ENCODE measurements around the gene SNX10. TPM values are rescaled to one million over a fixed set of nuclear protein-coding genes. Genes with fewer than 3 reads are reported as not detected.

The SNX10 gene
- total RNA-seq, 3 donors from 2014 or later: 1.9 to 5.7 (median 4.7) TPM

DNA sequence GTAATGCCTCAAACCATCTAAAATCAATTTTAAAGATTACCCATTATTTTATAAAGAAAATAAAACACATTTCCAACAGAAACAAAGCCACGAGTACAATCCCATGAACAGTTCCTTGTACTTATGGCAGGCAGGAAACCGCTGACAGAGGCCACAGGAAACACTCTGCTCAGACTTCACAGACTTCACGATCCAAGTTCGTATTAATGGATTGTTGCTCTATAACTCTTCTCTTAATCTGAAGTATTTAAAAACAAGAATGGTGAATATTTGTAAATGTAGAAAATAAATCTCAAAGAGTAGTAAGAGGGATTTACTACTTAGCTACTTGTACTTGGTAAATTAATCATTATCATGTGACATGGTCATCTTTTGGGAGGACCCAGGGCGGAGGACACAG lies 78.3 kb downstream of the SNX10 start:
- H3K36me3 ChIP-seq (ENCODE audit: low read depth): no peaks in the 10 kb centered on the region
- H3K4me1 ChIP-seq (ENCODE audit: low read depth): no peaks in the 10 kb centered on the region
- DNase-seq: no peak
- H3K9me3 ChIP-seq: no peaks in the 10 kb centered on the region
- peak; percentile 41 for ATAC-seq
- TF ChIP-seq, protein P1, sequence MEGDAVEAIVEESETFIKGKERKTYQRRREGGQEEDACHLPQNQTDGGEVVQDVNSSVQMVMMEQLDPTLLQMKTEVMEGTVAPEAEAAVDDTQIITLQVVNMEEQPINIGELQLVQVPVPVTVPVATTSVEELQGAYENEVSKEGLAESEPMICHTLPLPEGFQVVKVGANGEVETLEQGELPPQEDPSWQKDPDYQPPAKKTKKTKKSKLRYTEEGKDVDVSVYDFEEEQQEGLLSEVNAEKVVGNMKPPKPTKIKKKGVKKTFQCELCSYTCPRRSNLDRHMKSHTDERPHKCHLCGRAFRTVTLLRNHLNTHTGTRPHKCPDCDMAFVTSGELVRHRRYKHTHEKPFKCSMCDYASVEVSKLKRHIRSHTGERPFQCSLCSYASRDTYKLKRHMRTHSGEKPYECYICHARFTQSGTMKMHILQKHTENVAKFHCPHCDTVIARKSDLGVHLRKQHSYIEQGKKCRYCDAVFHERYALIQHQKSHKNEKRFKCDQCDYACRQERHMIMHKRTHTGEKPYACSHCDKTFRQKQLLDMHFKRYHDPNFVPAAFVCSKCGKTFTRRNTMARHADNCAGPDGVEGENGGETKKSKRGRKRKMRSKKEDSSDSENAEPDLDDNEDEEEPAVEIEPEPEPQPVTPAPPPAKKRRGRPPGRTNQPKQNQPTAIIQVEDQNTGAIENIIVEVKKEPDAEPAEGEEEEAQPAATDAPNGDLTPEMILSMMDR (IDR thresholded peaks at IDR 0.05): no peak
- intact Hi-C loops (cut with DNase I, micrococcal nuclease): loop anchor here (5.0 to 10.0 kb wide), 3 partner anchors 135 to 785 kb away; partner anchors contain the start of genes HOXA3 (in 1 of the 2) and HOXA7 (in 1 of the 2)
- H3K4me3 ChIP-seq: no peak overlapping the region

- Histone ChIP-seq H3K4me3 (no peak overlapping the region), H3K9me3 (no peaks in the 10 kb centered on the region), H3K36me3 (ENCODE audit: low read depth) (no peaks in the 10 kb centered on the region), H3K4me1 (ENCODE audit: low read depth) (no peaks in the 10 kb centered on the region)
- DNase-seq (no peak), ATAC-seq (no peak)
- intact Hi-C loops (cut with DNase I, micrococcal nuclease): loop anchor here (5.0 to 10.0 kb wide), 3 partner anchors 133 to 783 kb away; partner anchors contain the start of genes HOXA3 (in 1 of the 2) and HOXA7 (in 1 of the 2)
- TF ChIP-seq, protein P1 (IDR thresholded peaks at IDR 0.05): no peak
Observed at GRCh38 chr7:26372249-26372648, 80.6 kb downstream of the SNX10 start.

DNA sequence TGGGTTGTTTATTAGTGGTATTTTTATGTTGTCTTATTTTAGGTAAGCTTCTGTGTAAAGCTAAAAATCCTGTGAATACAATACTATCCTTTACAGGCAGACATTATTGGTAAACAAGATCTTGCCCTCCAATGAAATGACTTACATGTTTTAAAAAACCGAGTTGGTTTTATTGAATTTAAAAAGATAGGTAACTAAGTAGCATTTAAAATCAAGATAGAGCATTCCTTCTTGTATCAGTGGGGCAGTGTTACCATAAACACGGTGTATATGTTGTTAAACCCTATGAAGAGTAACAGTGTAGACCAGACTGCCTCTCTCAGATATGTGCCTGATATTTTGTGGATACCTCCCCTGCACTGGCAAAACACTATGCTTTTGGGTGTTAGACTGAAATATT lies 81.0 kb downstream of the SNX10 start:
- intact Hi-C loops (cut with DNase I, micrococcal nuclease): loop anchor here (5.0 to 10.0 kb wide), 3 partner anchors 132 to 782 kb away; partner anchors contain the start of genes HOXA3 (in 1 of the 2) and HOXA7 (in 1 of the 2)
- DNase-seq (no peak), ATAC-seq (no peak)
- TF ChIP-seq, protein P1 (IDR thresholded peaks at IDR 0.05): no peak
- H3K4me3 ChIP-seq: no peak overlapping the region
- H3K36me3 ChIP-seq (ENCODE audit: low read depth): no peaks in the 10 kb centered on the region
- H3K4me1 ChIP-seq (ENCODE audit: low read depth): no peaks in the 10 kb centered on the region
- H3K9me3 ChIP-seq: no peaks in the 10 kb centered on the region

DNA sequence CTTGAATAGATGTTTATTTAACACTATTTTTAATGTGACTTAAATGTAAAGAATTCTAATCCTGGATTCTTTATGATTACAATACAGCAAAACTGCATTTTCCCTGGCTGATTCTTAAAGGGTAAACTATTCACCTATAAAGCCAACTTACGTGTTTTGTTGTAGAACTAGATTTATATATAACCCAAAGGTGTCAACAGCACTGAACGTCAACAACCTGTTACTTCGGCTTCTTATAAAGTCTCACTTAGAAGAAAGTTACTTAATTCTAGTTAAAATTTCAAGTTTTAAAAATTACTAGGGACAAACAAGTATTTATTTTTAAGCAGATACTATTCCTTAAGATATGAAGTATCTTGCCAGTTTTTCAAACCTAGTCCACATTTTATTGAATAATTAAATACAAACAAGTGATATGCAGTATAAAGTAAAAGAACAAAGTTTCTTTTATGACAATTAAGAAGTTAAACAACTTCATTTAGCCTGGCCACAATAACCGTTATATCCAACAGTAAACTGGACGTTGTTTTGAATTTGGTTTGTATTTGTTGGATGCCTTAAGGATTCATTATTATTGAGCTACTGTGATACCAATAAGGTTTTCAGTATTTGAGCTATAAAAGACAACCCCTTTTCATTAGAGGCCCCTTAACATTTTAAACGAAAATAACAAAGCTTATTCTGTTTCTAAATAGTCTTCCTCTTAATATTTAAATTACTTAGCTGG lies 83.1 kb downstream of the SNX10 start:
- TF ChIP-seq, protein P1 (IDR thresholded peaks at IDR 0.05): no peak
- ATAC-seq (no peak), DNase-seq (no peak)
- Histone ChIP-seq H3K36me3 (ENCODE audit: low read depth) (no peaks in the 10 kb centered on the region), H3K9me3 (no peaks in the 10 kb centered on the region), H3K4me3 (no peak overlapping the region), H3K4me1 (ENCODE audit: low read depth) (no peaks in the 10 kb centered on the region)
- intact Hi-C loops (cut with DNase I, micrococcal nuclease): loop anchor here (5.0 to 10.0 kb wide), 4 partner anchors 130 to 780 kb away; partner anchors contain the start of genes HOXA3 (in 1 of the 2) and HOXA7 (in 1 of the 2)

DNA sequence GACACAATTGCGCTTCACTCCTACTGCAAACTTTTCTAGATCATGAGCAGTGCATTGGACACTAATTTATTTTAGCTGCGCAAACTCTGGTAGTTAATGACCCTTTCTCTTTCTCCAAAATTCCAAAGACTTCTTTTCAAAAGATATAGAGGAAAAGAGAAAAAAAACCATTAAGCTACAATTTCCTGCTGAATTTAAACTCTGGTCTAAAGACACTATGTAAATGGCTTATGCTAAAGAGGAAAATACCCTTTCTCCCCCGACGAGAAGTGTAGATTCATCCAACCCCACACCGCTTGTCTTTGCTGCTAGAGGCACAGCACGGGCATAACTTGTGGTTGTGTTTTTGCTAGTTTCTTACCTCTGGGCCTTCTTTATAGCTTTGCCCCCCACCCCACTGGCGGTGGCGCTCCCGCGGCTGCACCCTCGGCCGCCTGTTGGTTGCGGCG lies 84.1 kb downstream of the SNX10 start:
- peak overlapping the region; percentile 17 for H3K4me3 ChIP-seq
- DNase-seq: no peak
- ATAC-seq: no peak
- no peaks in the 10 kb centered on the region for H3K36me3 ChIP-seq (ENCODE audit: low read depth)
- H3K4me1 ChIP-seq (ENCODE audit: low read depth): no peaks in the 10 kb centered on the region
- H3K9me3 ChIP-seq: no peaks in the 10 kb centered on the region
- intact Hi-C loops (cut with DNase I, micrococcal nuclease): loop anchor here in 1 of 2 donors (5.0 to 10.0 kb wide), 3 partner anchors 129 to 779 kb away; partner anchors contain the start of genes HOXA3 and HOXA7
- TF ChIP-seq, protein P1 (IDR thresholded peaks at IDR 0.05): no peak
